NCI-H1092 (cell line): Measurements from ENCODE around the gene HDGF.

Source experiments
- DNase-seq: peaks from one replicate; lab custom pipeline; 2025; lab: John Stamatoyannopoulos, UW

The HDGF gene

DNA sequence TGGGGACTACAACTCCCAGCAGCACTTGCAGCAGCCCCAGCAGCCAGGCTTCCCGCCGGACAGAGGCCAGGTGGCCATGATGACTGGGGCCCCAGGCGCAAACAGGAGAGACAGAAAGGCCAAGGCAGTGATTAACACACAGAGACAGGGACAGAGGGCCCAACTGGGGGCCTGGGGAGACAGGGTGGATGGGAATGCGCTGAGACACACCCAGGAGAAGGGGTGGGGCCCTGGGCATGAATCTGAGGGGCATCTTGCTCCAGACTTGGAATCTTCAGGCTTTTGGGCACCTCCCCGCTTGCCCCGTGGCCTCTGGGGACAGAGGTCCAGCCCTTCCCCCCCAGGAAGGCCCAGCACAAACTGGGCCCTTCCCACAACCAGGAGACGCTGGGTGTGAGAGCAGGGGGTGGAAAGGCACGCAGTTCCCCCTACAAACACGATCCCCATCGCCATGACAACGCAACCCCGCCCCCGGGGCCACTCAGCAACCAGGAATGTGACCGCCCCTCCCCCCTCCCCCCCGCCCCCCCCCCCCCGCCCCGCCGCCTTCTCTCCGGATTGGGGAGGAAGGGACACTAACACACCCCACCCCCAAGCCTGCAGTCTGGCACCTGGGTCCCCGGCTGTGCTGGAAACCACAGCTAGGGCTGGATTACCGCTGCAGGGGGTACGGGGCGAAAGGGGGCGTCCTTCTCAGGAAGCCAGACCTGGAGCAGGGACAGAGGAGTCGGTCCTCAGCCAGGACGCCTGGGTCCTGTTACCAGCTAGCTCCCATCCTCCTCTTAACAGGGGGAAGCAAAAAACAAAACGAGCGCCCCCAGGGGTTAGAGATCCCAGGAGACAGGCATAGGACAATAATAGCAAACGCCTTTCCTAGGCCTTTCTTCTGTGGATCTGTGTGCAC, 4.5 kb downstream of the HDGF start:
- DNase-seq = peak; percentile 50

DNA sequence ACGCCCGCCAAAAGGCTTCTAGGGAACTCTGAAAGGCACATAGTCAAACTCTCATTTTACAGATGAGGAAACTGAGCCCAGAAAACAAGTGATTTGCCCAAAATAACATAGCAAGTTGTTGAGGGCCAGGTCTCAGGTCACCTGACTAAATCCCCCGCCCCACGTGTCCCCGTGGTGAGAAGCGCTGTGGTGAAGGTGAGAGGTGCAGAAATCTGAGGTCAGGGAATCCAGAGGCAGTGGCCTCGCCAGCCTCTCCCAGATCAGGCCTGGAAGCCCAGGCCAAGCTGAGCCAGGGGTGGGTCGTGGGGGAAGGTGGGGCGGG, 5.1 kb downstream of the HDGF start:
- DNase-seq = no peak

- no peak for DNase-seq
These were observed 5.6 kb downstream of the HDGF start for GRCh38 chr1:156745881-156746280.

DNA sequence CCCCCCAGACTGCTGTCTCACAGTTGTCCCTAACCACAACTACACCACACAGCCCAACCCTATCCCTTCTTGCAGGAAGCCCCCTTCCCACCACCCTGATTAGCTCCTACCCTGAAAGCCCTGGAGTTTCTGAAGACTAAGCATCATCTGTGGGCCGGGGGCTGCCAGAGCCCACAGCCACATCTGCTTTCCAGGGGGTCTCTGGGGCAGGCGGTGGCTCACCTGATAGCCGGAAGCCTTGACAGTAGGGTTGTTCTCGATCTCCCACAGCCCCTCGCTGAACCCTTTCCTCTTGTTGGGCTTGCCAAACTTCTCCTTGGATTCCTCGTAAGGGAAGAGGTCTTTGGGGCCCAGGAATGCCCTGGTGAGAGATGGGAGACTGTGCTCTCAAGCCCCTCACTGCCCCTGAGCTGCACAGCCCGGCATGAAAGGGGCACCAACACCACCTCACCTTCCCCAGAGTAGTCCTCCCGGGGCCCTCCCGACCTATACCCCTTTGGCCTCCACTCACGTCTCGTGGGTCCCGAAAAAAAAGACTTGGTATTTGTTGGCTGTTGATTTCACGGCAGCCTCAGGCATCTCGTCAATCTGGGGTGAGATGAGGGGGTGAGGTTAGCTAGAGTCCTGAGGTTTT, 6.6 kb downstream of the HDGF start:
- no peak for DNase-seq

DNA sequence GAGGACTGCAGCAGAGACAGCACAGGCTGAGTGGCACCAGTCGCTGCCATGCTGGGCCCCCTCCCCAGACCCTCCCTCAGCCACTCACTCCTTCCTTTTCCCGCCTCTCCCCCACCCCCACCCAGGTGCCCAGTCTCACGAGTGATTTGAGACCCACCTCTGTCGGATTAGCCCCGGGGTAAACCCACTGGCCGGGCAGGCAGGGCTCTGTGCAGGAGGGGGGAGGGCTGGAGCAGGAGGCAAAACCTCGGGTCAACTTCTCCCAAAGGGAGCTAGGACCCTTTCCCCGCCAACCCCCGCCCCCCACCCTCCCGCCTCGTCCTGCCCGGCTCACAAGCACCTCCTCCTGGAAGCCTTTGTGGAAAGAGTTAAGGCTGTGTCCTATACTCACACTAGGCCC, 7.1 kb downstream of the HDGF start:
- DNase-seq = no peak

GRCh38 chr1:156743367-156744302, 7.8 kb downstream of the HDGF start:
- no peak for DNase-seq

DNA sequence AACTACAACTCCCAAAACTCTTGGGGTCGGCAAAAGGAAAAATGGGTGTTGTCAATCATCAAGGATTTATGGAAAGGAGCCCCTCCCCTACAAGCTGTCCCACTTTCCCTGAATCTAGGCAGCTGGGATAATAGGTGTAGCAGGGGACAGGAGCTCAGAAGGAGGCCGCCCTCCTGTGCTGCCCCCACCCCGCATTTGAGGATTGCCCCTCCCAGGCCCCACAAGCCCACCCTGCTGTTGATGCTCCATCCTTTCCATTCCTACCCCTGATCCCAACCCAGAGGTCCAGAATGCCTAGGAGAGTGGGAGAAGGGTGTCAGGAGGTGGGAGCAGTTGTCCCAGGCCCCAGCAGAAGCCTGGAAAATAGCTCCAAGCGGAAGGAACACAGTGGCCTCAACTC, 8.7 kb downstream of the HDGF start:
- no peak for DNase-seq

DNA sequence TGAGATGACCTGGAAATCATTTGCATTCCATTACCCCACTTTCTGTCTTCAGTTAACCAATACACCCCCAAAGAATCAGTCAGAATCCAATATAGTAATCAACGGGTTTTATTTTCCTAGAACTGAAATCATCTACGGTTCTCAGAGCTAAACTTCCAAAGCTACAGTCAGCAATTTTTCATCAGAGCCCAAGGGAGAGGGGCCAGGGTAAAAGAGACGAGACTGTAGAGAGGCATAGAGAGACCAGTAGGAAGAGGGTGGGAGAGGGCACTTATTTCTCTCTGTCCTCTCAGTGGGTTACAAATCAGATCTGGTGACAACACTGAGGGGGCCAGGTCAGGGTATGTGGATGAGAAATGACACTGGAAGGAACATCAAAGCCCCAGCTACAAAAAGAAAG, 9.5 kb downstream of the HDGF start:
- no peak for DNase-seq

DNA sequence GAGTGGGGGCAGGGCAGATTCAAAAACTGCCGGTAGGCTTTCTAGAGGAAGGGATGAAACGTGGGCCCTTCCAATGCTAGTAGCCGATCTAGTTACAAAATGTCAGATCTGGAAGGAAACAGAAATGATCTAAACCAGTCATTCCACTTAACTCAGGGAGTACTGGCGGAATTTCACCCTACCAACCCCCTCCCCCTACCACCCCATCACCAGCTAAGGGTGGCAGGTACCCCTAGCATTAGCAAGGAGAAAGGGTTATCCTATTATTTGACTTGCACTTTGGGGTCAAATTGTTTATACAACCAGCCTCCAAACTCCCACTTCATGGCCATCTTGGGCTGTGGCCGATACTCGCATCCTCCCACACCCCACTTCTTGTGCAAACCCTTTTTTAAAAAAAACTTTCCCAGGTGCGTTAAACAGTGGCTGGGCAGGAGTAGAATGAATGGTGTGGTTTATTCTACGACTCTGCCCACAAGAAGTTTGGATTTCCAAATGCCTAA, 9.9 kb downstream of the HDGF start:
- no peak for DNase-seq

DNA sequence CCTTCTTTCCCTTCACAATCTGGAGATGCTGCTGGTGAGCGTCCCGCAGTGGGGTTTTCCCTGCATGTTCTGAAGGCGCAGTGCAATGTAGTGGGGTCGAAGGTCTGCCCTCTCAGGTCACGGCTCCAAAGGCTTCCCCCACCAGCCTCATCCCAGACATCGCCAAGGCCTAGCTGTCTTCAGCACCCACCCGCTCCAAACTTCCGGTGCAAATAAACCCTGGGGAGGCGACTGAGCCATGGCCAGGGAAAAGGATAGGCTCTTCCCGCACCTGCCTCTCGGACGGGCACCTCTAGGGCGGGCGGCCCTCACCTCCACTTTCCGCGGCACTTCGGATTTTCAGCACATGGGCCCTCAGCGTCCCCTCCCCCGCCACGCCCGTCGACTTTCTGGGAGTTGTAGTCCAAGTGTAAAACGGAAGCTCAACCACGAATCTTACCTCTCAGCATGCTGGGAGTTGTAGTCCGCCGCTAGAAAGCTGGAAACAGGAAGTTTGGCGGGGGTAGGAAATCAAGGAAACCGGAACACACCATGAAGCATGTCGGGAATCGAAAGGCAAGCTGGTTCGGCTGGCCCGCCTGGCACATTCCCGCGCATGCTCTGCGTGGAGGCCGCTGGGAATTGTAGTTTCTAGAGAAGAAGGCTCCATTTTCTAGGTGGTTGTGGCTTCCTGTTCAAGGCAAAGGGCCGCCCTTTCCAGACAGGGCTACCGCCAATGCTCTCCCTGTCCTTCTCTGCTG, 10.6 kb downstream of the HDGF start, which contains the start of gene MRPL24:
Gene MRPL24 (minus strand): TSS at position 348 of the 740 bp plus-strand sequence. CDS start 2,384 bp downstream, outside the sequence.
- DNase-seq = peak; percentile 99

DNA sequence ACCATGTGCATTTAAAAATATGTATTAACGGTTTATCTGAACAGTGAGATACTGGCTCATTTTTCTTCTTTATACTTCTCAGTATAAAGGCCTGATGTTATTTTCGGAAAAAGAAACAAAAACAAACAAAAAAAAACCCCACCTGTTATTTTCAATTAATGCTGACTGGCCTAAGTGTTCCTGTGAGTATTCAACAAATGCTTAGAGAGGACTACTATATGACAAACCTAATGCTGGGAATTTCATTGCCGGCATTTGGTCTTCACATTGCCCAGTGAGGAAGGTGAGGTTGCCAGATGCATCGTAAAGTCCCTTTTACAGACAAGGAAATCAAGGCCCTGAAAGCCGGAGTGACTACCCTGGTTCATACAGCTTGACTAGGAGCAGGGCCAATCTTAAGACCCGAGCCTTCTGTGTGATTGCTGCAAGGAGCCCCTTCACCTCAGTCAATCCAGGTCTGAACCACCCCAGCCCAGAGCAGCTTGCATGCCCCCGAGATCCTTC, 11.2 kb downstream of the HDGF start:
- no peak for DNase-seq

DNA sequence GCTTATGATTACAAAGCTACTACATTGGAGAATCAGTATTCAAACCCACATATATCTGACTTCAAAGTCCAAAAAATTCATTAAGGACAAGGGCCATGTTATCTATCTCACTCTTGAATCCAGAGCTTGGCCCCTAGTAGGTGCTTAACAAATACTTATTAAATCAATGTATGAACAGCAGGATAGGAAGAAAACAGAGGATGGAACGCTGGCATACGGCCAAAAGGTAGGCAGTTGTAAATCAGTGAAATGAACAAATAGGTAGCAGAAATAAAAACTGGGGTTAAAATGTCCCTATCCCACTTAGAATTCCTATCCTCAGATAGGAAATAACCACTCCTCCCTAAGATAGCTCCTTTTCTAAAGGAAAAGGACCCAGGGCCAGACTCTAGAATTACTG, 12.6 kb downstream of the HDGF start:
- no peak for DNase-seq

DNA sequence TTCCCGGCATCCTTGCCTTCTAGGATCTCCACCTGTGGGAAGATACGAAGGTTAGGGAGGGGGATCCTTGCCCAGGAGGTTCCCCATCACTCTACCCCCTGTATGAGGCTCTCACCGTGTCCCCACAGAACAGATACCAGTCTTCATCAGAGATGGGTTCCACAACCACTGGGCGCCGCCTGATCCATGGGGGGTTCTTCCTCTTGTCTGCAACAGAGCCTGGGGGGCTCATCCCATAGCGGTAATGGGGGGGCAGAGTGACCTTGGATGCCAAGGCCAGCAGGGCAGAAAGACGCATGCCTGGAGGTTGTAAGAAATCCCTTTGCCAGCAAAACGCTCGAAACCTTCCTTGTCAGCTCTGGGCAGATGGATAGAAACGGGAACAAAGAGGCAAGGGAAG, 13.1 kb downstream of the HDGF start:
- no peak for DNase-seq

DNA sequence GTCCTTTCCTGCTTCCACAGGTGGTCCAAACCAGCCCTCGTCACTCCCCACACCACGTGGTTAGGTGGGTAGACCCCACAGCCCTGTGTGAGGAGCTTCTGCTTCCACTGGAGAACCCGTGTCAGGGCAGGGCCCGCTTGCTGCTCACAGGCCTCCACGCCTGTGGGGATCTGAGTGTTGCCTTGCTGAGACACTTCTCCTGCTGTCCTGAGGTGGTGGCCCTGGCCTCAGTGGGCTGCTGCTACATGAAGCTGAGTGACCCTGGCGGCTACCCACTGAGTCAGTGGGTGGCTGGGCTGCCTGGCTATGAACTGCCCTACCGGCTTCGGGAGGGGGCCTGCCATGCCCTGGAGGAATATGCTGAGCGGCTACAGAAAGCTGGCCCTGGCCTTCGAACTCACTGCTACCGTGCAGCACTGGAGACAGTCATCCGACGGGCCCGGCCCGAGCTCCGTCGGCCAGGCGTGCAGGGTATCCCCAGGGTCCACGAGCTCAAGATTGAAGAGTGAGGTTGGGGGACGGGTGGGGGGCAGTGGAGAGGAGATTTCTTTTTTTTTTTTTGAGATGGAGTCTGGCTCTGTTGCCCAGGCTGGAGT, 17.4 kb downstream of the HDGF start:
- no peak for DNase-seq

DNA sequence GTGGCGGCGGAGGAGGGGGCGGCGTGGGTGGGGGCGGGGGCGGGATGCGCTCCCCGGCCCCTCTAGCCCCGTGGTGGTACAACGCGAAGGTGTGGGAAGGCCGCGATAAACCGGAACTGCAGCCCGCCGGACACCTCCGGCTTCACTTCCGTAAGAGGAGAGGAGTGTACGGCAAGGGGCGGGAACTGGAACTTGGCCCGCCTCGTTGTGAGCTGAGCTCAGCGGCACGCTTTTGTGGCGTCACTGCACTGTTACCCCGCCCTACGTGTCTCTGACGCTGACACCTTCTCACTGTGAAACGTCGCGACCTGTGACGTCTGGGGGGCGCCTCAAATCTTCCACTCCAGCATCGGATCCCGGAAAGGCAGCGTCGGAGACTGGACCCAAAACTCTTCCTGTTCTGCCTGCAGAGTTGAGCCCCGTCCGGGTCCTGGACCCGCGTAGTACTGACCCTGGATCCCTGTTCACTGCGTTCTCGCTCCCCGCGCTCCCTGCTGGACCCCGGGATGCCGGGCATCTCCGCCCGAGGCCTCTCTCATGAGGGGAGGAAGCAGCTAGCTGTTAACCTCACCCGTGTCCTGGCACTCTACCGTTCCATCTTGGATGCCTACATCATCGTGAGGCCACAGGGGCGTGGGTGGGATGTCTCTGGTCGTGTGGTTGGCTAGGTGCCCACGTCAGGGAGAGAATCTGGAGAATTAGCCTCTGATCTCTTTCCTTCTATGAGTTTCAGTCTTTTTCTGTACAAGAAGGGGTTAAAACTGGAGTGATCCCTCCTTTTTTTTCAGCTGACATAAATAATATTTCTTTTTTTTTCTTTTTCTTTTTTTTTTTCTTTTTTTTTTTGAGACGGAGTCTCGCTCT, 22.6 kb downstream of the HDGF start, which contains the start of gene ISG20L2:
Gene ISG20L2 (minus strand): TSS at position 168 of the 864 bp plus-strand sequence. CDS start 1,114 bp downstream, outside the sequence.
- DNase-seq = peak; percentile 98

DNA sequence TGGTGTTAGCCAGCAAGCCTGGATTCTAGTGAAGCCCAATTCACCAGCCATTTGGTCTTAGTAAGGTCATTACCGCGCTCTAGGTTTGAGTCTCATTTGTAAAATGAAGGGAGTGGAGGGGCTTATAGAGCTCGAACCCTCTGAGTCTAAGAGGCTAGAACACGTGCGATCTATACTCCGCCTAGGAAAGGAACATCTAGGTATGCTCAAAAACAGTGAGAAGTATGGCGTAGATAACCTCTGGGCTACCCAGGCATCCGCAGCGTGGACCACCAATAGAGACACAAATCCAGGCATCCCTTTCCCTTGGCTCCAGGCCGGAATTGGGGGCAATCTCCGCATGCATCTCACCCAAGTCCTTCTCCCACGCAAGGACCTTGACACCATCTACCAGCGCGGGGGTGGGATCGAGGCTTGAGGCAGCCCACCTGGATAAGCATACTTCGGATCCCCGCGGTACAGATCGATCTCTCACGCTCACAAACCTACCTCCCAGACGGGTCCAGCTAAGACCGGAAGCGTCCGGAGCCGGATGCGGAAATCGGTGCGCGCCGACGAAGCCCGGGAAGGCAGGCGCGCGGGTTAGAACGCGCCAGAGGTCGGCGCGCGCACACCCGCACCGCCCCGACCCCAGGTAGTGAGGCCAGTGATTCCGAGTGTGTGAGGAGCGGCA, 23.4 kb downstream of the HDGF start, which contains the start of gene METTL25B:
Gene METTL25B (plus strand): TSS at position 544 of the 673 bp plus-strand sequence. CDS start 636 bp downstream, outside the sequence.
- DNase-seq = peak; percentile 83

DNA sequence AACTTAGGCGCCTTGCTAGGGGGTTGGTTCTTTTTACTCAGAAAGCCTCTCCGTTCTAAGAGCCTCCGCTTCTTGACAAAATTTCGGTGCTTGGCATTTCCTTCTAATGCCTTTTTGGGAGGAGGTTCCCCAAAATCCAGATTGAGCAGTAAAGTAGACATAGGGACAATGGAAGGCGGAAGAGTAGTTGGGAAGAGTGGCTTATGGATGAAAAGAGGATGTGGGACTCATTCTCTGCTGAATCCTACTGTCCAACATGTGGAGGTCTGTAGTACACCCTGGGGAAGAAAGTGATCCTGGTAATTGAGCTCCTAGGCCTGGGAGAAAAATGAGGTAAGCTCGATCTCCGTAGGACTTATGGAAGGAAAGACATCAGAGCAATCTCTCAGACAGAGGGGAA, 24.0 kb downstream of the HDGF start:
- no peak for DNase-seq

DNA sequence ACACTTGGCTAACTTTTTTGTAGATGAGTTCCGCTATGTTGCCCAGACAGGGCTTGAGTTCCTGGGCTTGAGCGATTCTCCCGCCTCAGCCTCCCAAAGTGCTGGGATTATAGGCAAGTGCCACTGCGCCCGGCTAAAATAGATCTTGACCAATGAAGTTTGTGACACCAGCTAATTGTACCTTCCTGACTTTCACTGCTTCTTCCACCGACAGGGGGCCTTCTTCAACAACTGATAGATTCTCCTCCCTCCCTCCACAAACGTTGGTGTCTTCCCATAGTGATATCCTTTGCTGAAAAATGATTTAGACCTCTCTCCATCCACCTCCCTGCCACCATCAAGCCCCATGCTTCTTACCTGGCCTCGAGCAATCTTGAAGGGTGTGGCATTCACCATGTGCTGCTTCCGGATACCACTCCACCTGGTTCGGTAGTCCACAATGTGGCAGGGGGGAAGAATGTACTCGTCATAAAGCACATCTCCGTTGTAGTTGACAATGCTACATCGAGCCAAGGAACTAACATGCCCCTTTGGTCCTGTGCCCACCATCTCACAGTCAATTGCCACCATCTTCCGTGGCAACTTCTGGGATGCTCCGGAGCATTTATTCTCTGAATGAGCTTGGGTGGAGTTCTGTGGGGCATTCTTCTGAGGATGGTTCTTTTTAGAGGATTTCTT, 24.8 kb downstream of the HDGF start:
- DNase-seq = no peak
